ENCODE results near the gene HDAC5.

Gene HDAC5

DNA sequence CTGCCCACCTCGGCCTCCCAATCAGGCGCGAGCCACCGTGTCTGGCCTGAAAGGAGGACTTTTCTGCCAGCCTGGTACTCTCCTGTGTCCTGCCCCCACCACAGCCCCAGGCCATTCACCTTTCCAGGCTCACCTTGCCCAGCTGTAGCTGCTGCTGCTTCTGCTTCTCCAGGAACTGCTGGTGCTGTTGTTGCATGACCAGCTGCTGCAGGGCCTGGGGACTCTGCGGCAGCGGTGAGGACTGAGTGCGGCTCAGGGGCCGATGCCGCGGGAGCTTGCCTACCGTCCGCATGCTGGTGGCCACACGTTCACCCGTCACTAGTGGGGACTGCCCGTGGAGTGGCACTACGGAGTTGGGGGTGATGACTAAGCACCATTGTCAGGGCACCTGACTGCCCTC is 35.2 kb downstream of the HDAC5 start:
- no peak for DNase-seq (ENCODE audit: low read depth in 2 of 3, low spot score in 1 of 3)

DNA sequence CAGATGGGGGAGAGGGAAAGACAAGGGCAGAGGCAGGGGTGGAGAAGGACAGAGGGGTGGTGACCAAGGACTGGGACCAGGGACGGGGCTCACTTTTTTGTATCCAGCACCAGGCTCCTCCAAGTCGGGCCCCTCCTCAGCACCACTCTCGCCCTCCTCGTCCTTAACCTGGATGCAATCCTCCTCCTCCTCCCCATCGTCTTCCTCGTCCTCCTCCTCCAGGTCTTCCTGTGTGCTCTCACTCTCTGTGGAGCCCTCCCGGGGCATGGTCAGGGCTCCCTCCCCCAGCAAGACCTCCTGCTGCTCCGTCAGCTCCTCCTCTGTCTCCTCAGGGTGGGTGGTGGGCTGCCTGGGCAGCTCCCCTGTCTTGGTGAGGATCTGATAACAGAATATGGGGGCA is 36.1 kb downstream of the HDAC5 start:
- no peak for DNase-seq (ENCODE audit: low read depth in 2 of 3, low spot score in 1 of 3)

DNA sequence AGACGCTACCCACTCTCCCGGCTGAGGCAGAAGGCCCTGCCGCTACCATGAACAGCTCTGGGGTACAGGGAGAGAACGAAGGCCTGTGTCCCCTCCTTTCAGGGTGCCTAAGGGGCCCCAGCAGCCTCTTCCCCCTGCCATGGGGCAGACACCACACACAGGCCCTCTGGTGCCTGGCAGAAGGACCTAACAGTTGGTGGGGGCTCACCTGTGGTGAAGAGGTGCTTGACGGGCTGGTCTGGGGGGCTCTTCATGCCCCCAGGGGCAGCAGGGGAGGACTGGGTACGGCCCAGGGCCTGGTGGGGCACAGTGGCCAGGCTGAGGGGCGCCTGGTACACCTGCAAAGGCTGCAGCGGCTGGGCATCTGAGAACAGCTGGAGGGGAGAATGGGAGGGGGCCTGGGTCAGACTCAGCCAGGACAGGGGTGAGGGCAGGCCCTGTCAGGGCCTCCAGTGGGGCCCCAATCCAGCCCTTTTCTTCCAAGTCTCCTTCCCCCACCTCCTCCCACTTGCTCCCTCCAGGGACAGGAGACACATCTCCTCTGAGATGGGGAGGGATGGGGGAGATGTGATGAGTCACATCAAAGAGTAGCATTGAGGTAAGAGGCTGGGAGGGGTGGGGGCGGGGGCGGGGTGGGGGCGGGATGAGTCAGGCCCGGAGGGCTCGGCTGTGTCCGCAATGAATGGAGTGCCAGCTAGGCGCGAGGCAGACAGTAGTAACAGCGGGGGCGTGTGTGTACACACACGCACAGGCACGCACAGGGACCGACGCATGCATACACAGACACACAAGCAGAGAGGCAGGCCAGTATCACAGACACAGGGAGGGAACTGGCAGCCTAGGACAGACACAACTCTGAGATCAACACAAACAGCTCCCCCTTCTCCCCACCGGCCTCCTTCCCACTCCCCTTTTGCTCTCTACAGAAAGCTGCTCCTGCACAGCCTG is 36.8 kb downstream of the HDAC5 start:
- peak in 2 of 3 donors; percentile 37 to 42 for DNase-seq (ENCODE audit: low read depth in 2 of 3, low spot score in 1 of 3)

DNA sequence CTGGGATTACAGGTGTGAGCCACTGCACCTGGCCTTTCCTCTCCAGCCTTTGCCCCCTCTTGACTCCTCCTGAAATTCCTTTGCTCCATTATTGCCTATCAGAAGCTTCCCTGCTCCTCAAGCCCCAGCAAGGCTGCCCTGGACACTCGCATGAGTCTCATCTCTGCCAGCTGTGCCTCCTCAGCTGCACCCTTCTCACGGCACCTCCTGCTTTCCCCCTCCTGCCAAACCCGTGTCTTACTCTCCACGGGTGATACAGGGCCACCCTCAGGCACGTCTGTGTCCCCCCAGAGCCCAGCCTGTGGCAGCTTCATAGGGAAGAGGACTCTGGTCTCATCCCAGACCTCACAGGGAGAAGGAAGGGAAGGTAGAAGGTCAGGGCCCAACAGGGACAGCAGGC is 37.5 kb downstream of the HDAC5 start:
- no peak for DNase-seq (ENCODE audit: low read depth in 2 of 3, low spot score in 1 of 3)

DNA sequence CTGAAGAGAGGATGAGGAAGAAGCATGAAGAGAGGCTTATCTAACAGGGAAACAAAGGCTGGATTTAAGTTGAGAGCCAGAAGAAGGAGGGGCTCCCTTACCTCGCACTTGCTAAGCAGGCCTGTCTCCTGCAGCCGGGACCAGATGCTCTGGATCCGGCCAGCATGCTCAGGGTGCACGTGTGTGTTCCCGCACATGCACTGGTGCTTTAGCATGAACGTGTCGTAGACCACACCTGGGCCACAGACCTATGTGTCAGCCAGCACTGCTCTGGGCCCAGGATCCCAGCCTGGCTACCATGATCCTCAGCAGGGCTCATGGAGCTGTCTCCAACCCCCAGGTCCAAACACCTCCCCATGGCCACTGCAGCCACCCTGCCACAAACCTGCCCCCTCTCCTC is 38.5 kb downstream of the HDAC5 start:
- DNase-seq (ENCODE audit: low read depth in 2 of 3, low spot score in 1 of 3) = no peak

DNA sequence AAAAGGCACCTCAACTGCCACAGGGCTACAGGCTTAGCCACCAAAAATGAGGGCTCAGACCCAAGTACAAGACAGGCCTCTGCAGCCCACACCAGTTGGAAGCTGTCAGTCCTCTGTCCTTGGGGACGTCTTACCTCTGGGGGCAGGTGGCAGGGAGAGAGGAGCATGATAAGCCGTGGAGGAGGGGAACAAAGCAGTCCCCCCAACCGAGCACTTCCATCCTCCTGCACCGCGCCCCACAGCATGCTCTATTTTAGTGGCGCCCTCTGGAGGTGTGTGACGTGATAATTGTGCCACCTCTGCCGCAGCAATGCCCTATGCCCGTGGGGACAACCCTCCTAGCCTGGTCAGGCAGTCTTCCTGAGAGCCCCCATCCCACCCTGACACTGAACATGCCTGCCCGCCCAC is 39.3 kb downstream of the HDAC5 start:
- DNase-seq (ENCODE audit: low read depth in 2 of 3, low spot score in 1 of 3) = peak in 2 of 3 donors; percentile 23 to 41

DNA sequence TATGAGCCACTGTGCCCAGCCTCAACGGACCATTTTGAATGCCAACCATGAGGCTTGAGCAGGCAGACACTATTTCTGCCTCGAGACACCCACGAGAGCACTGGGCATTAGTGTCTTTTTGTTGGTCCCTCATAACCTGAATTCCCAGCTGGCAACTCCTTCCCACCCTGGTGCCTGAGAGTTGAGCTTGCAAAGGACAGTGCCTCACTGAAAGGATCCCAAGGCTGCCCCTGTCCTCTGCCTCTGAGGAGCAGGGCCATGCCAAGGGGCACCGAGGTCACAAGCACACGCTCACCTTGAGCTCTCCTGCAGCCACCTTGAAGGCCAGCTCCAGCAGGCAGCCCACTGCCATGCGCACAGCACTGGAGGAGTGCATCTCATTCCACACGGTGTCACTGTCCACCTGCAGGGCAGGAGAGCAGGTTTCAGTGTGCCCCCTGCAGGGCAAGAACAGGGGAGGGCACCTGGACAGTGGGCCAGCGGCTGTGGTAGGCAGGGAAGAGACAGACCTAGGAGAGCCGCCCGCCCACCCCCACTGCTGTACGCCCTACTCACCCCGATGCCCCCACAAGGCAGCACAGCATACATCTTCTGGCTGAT is 40.1 kb downstream of the HDAC5 start:
- no peak for DNase-seq (ENCODE audit: low read depth in 2 of 3, low spot score in 1 of 3)

DNA sequence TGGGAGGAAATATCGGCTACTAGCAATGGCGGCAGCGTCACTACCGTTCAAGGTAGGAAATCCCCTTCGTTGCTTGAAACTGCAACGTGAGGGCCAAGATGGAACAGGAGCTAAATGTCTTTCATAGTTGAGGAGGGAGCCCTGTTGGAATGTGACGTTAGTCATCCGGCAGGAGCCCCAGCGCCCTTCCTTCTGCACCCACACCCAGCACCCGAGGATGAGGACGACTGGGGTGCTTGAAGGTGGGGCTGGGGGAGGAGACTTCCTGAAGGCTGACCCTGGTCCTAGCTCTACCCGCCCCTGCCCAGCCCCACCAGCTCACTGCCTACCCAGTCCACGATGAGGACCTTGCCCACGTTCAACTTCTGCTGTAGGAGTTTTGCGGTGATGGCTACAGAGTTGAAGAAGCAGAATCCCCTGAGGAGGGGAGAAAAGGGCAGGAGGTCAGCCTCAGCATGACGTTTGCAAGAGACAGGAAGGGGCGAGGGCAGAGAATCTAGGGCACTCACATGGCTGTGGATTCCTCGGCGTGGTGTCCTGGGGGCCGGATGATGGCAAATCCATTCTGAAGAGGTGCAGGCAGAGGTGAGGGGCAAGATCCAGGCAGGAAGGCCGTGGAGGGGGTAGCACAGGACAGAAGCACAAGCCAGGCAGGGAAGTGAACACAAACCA is 41.0 kb downstream of the HDAC5 start:
- DNase-seq (ENCODE audit: low read depth in 2 of 3, low spot score in 1 of 3) = no peak

DNA sequence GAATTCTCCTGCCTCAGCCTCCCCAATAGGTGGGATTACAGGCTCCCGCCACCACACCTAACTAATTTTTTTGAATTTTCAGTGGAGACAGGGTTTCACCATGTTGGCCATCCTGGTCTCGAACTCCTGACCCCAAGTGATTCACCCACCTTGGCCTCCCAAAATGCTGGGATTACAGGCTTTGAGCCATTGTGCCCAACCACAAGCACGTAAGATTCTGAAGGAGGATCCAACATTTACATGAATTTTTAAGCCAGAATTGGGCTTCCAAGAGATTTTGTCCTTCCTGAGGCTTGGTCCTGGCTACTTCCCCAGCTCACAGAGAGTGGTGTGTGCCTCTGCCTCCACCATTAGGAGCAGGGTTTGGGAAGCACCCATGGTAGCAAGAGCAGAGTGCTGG is 41.8 kb downstream of the HDAC5 start:
- no peak for DNase-seq (ENCODE audit: low read depth in 2 of 3, low spot score in 1 of 3)

DNA sequence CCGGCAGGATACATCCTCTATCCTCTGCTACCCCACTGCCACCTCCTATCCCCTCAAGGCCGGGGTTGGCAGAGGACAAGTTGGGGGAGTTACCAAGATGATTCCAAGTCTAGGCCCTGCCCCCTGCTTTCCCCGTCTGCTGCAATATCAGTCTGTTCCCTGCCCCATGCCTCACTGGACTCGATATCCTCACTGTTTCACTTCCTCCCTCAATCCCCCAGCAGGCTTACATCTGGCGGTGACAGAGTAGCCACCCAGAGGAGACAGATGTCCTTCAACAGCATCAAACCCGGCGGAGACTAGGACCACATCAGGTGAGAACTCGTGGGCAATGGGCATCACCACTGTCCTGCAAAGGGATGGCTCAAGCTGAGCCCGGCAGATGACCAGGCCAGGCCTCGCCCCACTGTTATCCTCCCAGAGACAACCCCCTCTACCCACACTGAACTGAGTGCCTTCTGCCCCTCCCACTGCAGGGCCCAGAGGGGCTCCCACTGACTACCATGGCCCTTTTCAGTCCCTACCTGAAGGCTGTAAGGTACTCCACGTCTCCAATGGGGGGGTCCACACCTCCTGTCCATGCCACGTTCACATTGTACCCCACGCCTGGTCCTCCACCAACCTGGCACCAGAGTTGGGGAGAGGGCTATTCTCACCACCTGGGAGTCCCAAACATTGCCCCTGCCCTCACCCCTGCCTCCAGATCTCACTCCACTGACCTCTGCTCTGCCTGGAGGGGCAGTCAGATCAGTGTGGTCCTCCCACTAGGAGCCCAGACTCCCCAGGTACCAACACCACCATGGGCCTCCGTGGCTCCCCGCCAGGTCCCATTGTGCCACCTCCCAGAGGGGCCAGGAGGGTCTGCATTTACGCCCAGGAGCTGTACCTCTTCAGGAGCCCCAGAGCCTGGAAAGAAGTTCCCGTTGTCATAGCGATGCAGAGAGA is 43.3 kb downstream of the HDAC5 start:
- DNase-seq (ENCODE audit: low read depth in 2 of 3, low spot score in 1 of 3) = no peak

DNA sequence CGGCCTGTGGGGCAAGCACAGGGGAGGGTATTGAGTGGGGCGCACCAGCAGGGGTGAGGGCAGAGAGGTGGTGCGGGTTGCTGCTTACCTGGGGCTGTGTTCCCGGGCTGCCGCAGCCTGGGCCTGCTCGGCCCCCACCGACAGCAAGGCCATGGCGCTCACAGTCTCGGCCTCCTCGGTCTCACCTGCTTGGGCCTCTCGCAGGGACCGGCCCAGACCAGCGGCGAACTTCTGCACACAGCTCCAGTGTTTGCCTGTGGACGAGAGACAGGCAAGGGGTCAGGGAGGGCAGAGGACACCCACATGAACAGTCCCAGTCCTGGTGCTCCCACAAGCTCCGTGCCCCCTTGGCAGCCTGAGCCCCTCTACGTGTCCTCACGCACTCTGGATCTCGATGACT is 45.0 kb downstream of the HDAC5 start:
- DNase-seq (ENCODE audit: low read depth in 2 of 3, low spot score in 1 of 3) = no peak

DNA sequence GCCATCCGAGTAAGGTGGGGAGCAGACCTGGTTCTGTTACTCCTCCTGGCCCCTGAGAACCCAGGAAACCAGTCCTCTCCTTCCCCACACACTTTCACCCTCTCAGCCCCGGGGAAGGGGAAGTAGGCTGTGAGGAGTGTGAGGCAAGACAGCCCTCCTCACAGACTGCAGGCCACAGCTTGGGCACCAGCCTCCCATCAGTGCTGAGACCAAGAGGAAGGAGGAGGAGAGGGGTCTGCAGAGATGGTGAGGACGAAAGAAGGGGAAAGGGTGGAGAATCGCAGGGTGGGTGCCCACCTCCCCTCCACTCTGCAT is 45.9 kb downstream of the HDAC5 start:
- DNase-seq (ENCODE audit: low read depth in 2 of 3, low spot score in 1 of 3) = no peak

DNA sequence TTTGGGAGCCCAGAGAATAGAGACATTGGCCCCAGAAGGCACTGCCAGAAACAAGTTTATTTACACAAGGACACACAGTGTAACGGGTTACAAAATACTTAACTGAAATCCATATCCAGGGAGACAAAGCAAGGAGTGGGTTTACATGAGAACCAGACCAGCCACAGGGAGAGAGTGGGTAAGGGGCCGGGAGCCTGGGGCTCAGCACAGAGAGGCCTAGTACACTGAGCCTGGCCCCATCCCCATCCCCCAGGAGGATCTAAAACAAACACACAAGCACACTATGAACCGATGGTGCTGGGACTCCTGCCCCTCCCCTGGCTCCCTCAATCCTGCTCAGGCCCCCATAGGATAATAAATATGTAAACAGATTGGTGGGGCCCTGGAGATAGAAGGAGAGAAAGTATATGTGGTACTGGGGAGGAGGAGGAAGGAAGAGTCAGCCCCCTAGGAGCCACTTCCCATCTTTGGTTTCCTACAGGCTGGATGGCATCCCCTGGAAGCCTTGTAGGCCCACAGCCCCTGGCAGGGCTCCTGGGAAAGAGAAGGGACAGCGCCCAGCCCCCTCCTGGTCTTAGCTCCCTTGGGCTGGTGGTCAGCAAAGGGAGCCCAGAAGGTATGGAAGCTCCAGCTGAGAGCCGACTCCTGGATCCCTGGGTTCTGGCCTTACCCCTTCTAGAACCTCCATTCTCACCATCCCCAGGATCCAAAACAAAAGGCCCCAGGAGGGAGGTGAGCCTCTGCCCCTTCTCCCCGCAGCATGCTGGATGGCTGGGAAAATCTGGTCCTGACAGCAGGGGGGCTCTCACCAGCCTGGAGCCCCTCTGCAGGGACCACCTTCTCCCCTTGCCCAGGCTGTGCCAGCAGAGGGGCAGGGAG is 46.5 kb downstream of the HDAC5 start:
- no peak for DNase-seq (ENCODE audit: low read depth in 2 of 3, low spot score in 1 of 3)

DNA sequence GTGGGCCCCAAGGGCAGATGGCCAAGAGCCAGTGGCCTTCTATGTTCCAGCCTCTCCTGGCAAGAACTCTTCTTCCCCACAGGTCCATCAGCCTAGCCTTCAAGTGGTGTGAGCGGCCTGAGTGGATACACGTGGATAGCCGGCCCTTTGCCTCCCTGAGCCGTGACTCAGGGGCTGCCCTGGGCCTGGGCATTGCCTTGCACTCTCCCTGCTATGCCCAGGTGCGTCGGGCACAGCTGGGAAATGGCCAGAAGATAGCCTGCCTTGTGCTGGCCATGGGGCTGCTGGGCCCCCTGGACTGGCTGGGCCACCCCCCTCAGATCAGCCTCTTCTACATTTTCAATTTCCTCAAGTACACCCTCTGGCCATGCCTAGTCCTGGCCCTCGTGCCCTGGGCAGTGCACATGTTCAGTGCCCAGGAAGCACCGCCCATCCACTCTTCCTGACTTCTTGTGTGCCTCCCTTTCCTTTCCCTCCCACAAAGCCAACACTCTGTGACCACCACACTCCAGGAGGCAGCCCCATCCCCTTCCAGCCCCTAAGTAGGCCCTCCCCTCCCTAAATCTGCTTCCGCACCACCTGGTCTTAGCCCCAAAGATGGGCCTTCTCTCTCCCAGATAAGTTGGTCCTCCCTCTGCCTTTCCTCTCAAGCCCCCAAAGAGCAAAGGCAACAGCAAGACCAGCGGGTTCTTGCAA is 47.7 kb downstream of the HDAC5 start:
- DNase-seq (ENCODE audit: low read depth in 2 of 3, low spot score in 1 of 3) = no peak

DNA sequence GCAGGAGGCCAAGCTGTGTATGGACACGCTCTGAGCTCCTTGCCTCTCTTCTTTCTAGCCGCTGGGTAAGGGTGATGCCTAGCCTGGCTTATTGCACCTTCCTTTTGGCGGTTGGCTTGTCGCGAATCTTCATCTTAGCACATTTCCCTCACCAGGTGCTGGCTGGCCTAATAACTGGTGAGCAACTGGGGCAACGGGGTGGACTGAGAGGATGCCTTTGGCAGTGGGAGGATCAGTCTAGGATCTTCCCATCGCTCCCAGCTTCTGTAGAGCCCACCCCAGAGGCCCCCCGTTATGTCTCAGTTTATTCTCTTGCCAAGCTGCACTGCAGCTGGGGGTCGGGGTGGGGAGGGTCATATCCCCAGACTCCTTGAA is 48.5 kb downstream of the HDAC5 start:
- DNase-seq (ENCODE audit: low read depth in 2 of 3, low spot score in 1 of 3) = no peak

DNA sequence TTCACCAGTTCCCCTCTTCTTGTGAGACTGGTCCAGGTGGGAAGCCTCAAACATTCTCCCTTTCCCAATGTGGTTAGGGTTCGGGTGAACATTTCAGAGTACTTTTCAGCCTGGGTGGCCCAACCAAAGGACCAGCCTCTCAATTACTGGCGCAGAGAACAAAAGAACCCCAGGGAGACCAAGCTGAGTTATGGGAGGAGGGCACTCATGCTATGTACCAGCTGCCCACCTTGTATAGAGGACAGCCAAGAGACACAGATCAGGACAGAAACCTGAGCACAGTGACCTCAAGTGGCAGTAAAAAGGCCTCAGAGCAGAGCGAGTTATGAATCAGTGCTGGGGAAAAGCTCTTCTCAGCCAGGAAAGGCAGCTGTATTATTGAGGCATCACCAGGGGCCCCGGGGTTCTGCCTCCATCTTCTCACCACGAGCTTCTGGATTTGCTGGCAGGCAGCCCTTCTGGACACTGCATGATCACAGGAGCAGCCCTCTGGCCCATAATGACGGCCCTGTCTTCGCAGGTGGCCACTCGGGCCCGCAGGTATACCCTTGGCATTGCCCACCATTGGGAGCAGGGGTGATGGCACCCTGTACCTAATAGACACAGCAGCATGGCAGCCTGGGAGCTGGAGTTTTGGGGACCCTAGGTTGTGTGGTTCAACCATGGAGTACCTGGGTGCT is 49.1 kb downstream of the HDAC5 start:
- no peak for DNase-seq (ENCODE audit: low read depth in 2 of 3, low spot score in 1 of 3)

DNA sequence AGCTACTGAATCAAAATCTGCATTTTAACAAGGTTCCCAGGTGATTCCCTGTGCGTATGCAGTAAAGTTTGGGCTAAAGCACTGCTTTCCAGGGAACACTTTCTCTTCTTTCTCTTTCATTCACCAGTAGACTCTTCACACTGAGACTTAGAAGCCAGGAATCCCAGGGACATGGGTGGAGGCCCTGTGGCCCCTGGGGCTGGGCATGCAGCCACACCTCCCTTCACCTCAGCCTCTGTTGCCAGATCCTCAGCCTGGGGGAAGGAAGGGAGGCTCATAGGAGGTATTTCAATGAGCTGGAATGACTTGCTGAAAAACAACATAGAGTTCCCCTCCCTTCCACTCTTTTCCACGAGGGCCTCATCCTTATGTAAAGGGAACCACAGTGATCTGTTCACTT is 51.7 kb downstream of the HDAC5 start:
- DNase-seq (ENCODE audit: low read depth in 2 of 3, low spot score in 1 of 3) = no peak

DNA sequence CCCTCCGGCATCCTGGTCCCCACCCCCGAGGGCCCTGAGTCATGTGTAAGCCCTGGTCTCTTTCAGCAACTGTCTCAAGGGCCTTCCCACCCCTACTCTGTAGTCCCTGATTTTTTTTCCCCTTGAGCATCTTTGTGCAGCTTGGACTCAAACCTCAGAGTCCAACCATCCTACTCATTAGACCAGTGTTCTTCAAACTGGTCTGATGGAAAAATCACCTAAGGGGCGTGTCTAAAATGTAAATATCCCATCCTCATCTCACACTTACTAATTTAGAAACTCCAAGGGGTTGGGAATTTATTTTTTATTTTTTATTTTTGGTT is 52.3 kb downstream of the HDAC5 start:
- DNase-seq (ENCODE audit: low read depth in 2 of 3, low spot score in 1 of 3) = peak in 2 of 3 donors; percentile 41 to 45

Data from stimulated activated CD4-positive, alpha-beta T cell treated with anti-CD3 and anti-CD28 coated beads, Interleukin-12 subunit alpha, Interleukin-12 subunit beta, amount 100 ng/mL, for 48 hours (primary cell).